Upper lobe of right lung (tissue), 1 donor: ENCODE results near the gene SERPINE1. TPM values are rescaled to one million over a fixed set of nuclear protein-coding genes. Genes with fewer than 3 reads are reported as not detected.

Experiments
- ATAC-seq: fragments of 200-7000 bp; cut with Tn5 transposase; one replicate; pipeline ENCODE4 v1.9.1; 2020; ENCODE audit warnings: mild to moderate bottlenecking, moderate library complexity
- DNase-seq: peaks from one replicate; pipeline ENCODE4 v3.0.0-alpha.2; 2020
- H3K27ac ChIP-seq: fragments of 200-600 bp; one replicate; pipeline ENCODE4 v1.8.0; 2022
- H3K27me3 ChIP-seq: fragments of 200-600 bp; one replicate; pipeline ENCODE4 v1.8.0; 2022; ENCODE audit warnings: mild to moderate bottlenecking
- H3K36me3 ChIP-seq: fragments of 200-600 bp; one replicate; pipeline ENCODE4 v1.8.0; 2022
- H3K4me1 ChIP-seq: fragments of 200-600 bp; one replicate; pipeline ENCODE4 v1.8.0; 2022
- H3K4me3 ChIP-seq: fragments of 200-600 bp; one replicate; pipeline ENCODE4 v1.8.0; 2022; ENCODE audit warnings: mild to moderate bottlenecking
- H3K9me3 ChIP-seq: fragments of 200-600 bp; one replicate; pipeline ENCODE4 v1.8.0; 2022
- CTCF ChIP-seq: fragments of 200-600 bp; IDR thresholded peaks from one replicate; pipeline ENCODE4 v1.8.0; 2022; ENCODE audit warnings: antibody characterized with exemption
- intact Hi-C: fragments of 100-400 bp; cut with DNase I; formaldehyde crosslinking; loops from one replicate; pipeline ENCODE4 v1.11.0; 2022
- total RNA-seq: library from RNA; stranded (reverse); fragmentation: NEBNext Ultra II Directional; extraction: Animal tissue kit (Norgen Biotek cat#: 25700); gene quantifications from one replicate; pipeline ENCODE4 v1.2.1, GENCODE V29; 2021
- donor health status: DM: no; HTN: yes; CAD: no; lungs with severe emphysema.

The SERPINE1 gene
- total RNA-seq, 1 donor from 2014 or later, result 13.7 TPM

GRCh38 chr7:101163279-101164070 is 36.6 kb downstream of the SERPINE1 start:
- peaks cover 30% of the 10 kb centered on the region for H3K4me1 ChIP-seq
- intact Hi-C loops, result no loop called here
- H3K4me3 ChIP-seq, result peak overlapping the region; percentile 37
- peaks cover 56% of the 10 kb centered on the region for H3K27me3 ChIP-seq
- peaks cover 11% of the 10 kb centered on the region for H3K36me3 ChIP-seq
- H3K9me3 ChIP-seq, result no peaks in the 10 kb centered on the region
- DNase-seq, result no peak
- H3K27ac ChIP-seq, result no peak overlapping the region
- no peak for ATAC-seq
- TF ChIP-seq CTCF, result no peak

- intact Hi-C loops, result no loop called here
- Histone ChIP-seq H3K27me3 (peaks cover 64% of the 10 kb centered on the region), H3K36me3 (peaks cover 3% of the 10 kb centered on the region), H3K4me3 (peak overlapping the region; percentile 37), H3K27ac (no peak overlapping the region), H3K9me3 (no peaks in the 10 kb centered on the region), H3K4me1 (peaks cover 30% of the 10 kb centered on the region)
- ATAC-seq (no peak), DNase-seq (no peak)
- no peak for TF ChIP-seq CTCF
Measured at GRCh38 chr7:101164071-101164840, 37.4 kb downstream of the SERPINE1 start.

GRCh38 chr7:101165075-101165957 is 38.4 kb downstream of the SERPINE1 start, which contains the start of gene VGF:
Gene VGF, minus strand, starts transcription at chr7:101165569. Its CDS starts 726 bp downstream, at chr7:101164843.
- H3K27me3 ChIP-seq, result peaks cover 74% of the 10 kb centered on the region
- H3K4me3 ChIP-seq, result no peak within 1 kb of the TSS

GRCh38 chr7:101165958-101166647 is 39.2 kb downstream of the SERPINE1 start:
- H3K9me3 ChIP-seq, result no peaks in the 10 kb centered on the region
- intact Hi-C loops, result no loop called here
- TF ChIP-seq CTCF, result no peak
- no peak for DNase-seq
- no peak for ATAC-seq
- no peaks in the 10 kb centered on the region for H3K36me3 ChIP-seq
- no peak overlapping the region for H3K27ac ChIP-seq
- H3K4me3 ChIP-seq, result no peak overlapping the region
- peaks cover 38% of the 10 kb centered on the region for H3K4me1 ChIP-seq
- H3K27me3 ChIP-seq, result peaks cover 82% of the 10 kb centered on the region

More at GRCh38 chr7:101165075-101165957, 38.4 kb downstream of the SERPINE1 start, which contains the start of gene VGF:
- DNase-seq (peak; percentile 96), ATAC-seq (peak; percentile 92)
- intact Hi-C loops, result no loop called here
- H3K36me3 ChIP-seq, result no peaks in the 10 kb centered on the region
- no peaks in the 10 kb centered on the region for H3K9me3 ChIP-seq
- H3K4me1 ChIP-seq, result peaks cover 38% of the 10 kb centered on the region
- TF ChIP-seq CTCF, result no peak
- no peak within 1 kb of the TSS for H3K27ac ChIP-seq

GRCh38 chr7:101166648-101166908 is 39.7 kb downstream of the SERPINE1 start:
- H3K27ac ChIP-seq, result no peak overlapping the region
- TF ChIP-seq CTCF, result no peak
- intact Hi-C loops, result no loop called here
- H3K4me1 ChIP-seq, result peaks cover 38% of the 10 kb centered on the region
- no peak overlapping the region for H3K4me3 ChIP-seq
- no peak for DNase-seq
- no peaks in the 10 kb centered on the region for H3K9me3 ChIP-seq
- ATAC-seq, result no peak
- H3K27me3 ChIP-seq, result peaks cover 87% of the 10 kb centered on the region
- no peaks in the 10 kb centered on the region for H3K36me3 ChIP-seq
